ENCODE measurements around the gene LSAMP. TPM values are rescaled to one million over a fixed set of nuclear protein-coding genes. Genes with fewer than 3 reads are reported as not detected.

LSAMP gene
- total and polyA plus RNA-seq, 2 donors, result 0.71 to 1.5 TPM

- Histone ChIP-seq H3K27ac (ENCODE audit: low read depth in 1 of 2, low read length in 1 of 2) (no peak overlapping the region), H3K4me1 (ENCODE audit: control insufficient read depth in 2 of 2, insufficient read depth in 2 of 2, low read length in 2 of 2) (no peaks in the 10 kb centered on the region), H3K9me3 (ENCODE audit: control insufficient read depth in 2 of 2, insufficient read depth in 1 of 2, low read length in 1 of 2) (no peaks in the 10 kb centered on the region), H3K27me3 (ENCODE audit: control insufficient read depth in 2 of 2, insufficient read depth in 1 of 2, low read length in 1 of 2) (no peaks in the 10 kb centered on the region), H3K4me3 (ENCODE audit: low read length in 2 of 2) (no peak overlapping the region), H3K36me3 (ENCODE audit: control insufficient read depth in 2 of 2, insufficient read depth in 2 of 2, low read length in 1 of 2) (no peaks in the 10 kb centered on the region)
- DNase-seq (ENCODE audit: low read depth in 6 of 9, low spot score in 9 of 9), result no peak
- 84% methylated on average over 7 of the region's 7 CpGs for WGBS
These were observed 296.1 kb downstream of the LSAMP start for GRCh38 chr3:116148881-116149851.

DNA sequence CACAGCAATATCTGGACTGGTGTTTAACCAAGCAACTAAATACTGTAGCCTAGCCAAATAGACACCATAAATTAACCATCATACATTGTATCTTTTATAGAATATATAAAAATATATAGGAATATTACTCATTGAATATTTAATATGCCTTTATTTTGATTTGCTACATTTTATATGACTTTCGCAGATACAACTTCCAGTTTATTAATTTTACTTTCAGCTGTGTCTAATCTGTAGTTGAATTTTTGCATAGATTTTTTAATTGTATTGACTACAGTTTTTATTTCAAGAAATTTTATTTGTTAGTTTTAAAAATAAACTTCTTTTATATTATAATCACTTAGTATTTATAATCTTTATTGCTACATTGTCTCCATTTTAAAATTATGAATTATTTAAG lies 299.7 kb downstream of the LSAMP start:
- H3K9me3 ChIP-seq (ENCODE audit: control insufficient read depth in 2 of 2, insufficient read depth in 1 of 2, low read length in 1 of 2), result no peaks in the 10 kb centered on the region
- no peak overlapping the region for H3K27ac ChIP-seq (ENCODE audit: low read depth in 1 of 2, low read length in 1 of 2)
- H3K4me1 ChIP-seq (ENCODE audit: control insufficient read depth in 2 of 2, insufficient read depth in 2 of 2, low read length in 2 of 2), result no peaks in the 10 kb centered on the region
- no peak overlapping the region for H3K4me3 ChIP-seq (ENCODE audit: low read length in 2 of 2)
- H3K27me3 ChIP-seq (ENCODE audit: control insufficient read depth in 2 of 2, insufficient read depth in 1 of 2, low read length in 1 of 2), result no peaks in the 10 kb centered on the region
- WGBS, result 95% methylated on average over 1 of the region's 1 CpG
- no peaks in the 10 kb centered on the region for H3K36me3 ChIP-seq (ENCODE audit: control insufficient read depth in 2 of 2, insufficient read depth in 2 of 2, low read length in 1 of 2)
- DNase-seq (ENCODE audit: low read depth in 6 of 9, low spot score in 9 of 9), result no peak

DNA sequence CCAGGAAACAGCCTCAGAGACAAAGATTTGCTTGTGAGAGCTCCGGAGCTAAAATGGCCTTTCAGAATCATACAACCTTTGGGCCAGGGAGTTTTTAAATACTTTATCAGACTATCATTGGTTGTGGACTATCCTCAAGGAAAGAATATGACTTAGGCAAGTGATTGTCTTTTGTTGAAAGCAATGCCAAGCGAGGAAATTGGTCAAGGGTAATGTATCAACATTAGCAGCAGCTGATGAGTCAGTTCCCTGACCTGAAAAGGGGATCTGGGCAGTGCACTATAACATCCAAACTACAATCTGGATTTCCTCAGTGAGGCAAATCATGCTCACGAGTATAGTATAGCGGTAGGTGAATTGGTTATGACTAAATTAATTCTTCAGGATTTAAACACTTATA lies 303.6 kb downstream of the LSAMP start:
- Histone ChIP-seq H3K4me1 (ENCODE audit: control insufficient read depth in 2 of 2, insufficient read depth in 2 of 2, low read length in 2 of 2) (no peaks in the 10 kb centered on the region), H3K9me3 (ENCODE audit: control insufficient read depth in 2 of 2, insufficient read depth in 1 of 2, low read length in 1 of 2) (no peaks in the 10 kb centered on the region), H3K27ac (ENCODE audit: low read depth in 1 of 2, low read length in 1 of 2) (no peak overlapping the region), H3K4me3 (ENCODE audit: low read length in 2 of 2) (no peak overlapping the region), H3K36me3 (ENCODE audit: control insufficient read depth in 2 of 2, insufficient read depth in 2 of 2, low read length in 1 of 2) (no peaks in the 10 kb centered on the region), H3K27me3 (ENCODE audit: control insufficient read depth in 2 of 2, insufficient read depth in 1 of 2, low read length in 1 of 2) (no peaks in the 10 kb centered on the region)
- DNase-seq (ENCODE audit: low read depth in 6 of 9, low spot score in 9 of 9), result no peak
- 89% methylated on average over 4 of the region's 4 CpGs for WGBS

DNA sequence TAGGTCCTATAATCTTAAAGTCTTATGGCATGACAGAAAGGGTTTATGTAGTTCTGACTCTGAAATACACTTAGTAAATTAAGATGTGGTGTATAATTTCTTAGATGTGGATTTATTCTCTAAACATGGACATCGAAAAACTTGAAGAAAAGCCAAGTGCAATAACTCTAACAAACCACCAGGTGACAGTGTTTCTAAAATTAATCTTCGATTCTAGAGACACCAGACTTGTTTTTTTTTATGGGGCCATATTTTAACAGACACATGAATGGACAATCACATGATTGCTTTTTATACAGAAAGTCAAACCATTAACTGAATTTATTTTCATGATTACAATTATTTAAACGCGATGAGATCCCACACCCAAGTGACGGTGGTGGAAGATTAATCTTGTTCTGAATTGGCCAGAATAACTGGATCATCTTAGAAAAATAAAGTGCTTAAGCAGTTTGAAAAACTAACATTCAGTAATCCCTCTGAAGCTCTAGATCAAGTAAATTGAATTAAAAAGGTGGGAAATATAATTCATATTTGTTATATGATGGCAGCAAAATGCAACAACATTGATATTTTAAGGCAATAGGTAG lies 305.1 kb downstream of the LSAMP start:
- no peak overlapping the region for H3K4me3 ChIP-seq (ENCODE audit: low read length in 2 of 2)
- no peaks in the 10 kb centered on the region for H3K9me3 ChIP-seq (ENCODE audit: control insufficient read depth in 2 of 2, insufficient read depth in 1 of 2, low read length in 1 of 2)
- H3K27ac ChIP-seq (ENCODE audit: low read depth in 1 of 2, low read length in 1 of 2), result no peak overlapping the region
- H3K4me1 ChIP-seq (ENCODE audit: control insufficient read depth in 2 of 2, insufficient read depth in 2 of 2, low read length in 2 of 2), result no peaks in the 10 kb centered on the region
- 35% methylated on average over 5 of the region's 5 CpGs for WGBS
- H3K27me3 ChIP-seq (ENCODE audit: control insufficient read depth in 2 of 2, insufficient read depth in 1 of 2, low read length in 1 of 2), result no peaks in the 10 kb centered on the region
- no peak for DNase-seq (ENCODE audit: low read depth in 6 of 9, low spot score in 9 of 9)
- no peaks in the 10 kb centered on the region for H3K36me3 ChIP-seq (ENCODE audit: control insufficient read depth in 2 of 2, insufficient read depth in 2 of 2, low read length in 1 of 2)

GRCh38 chr3:116139641-116140040 lies 305.6 kb downstream of the LSAMP start:
- no peak for DNase-seq (ENCODE audit: low read depth in 6 of 9, low spot score in 9 of 9)
- Histone ChIP-seq H3K4me1 (ENCODE audit: control insufficient read depth in 2 of 2, insufficient read depth in 2 of 2, low read length in 2 of 2) (no peaks in the 10 kb centered on the region), H3K27me3 (ENCODE audit: control insufficient read depth in 2 of 2, insufficient read depth in 1 of 2, low read length in 1 of 2) (no peaks in the 10 kb centered on the region), H3K9me3 (ENCODE audit: control insufficient read depth in 2 of 2, insufficient read depth in 1 of 2, low read length in 1 of 2) (no peaks in the 10 kb centered on the region), H3K4me3 (ENCODE audit: low read length in 2 of 2) (no peak overlapping the region), H3K36me3 (ENCODE audit: control insufficient read depth in 2 of 2, insufficient read depth in 2 of 2, low read length in 1 of 2) (no peaks in the 10 kb centered on the region), H3K27ac (ENCODE audit: low read depth in 1 of 2, low read length in 1 of 2) (no peak overlapping the region)
- WGBS, result 93% methylated on average over 2 of the region's 2 CpGs

DNA sequence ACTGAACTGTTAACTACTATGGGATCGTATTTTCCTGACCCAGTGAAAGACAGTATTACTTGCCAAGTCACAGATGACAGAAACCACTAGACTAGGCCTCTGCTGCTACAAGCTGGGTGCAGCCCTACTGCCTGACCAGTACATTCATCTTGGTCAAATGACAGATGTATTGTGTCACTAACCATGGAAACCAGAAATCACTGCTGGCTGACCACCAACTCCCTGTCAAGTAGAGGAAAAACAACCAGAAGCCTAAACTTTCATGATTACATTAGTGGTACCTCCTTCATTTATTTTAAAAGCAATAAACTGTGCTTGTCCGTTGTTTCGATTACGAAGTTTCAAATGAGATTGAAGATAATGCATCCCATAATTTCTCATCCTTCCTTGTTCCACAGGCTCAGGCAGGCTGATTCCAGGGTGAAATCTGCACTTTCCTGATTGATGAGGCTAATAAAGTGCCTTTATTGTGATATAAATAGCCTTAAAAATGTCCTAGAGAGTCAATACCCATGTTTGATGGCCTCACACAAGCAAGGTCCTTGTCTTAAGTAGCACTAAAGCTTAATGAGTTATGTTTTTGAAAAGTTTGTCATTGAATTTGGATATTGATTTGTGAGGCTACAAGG lies 309.7 kb downstream of the LSAMP start:
- H3K27ac ChIP-seq (ENCODE audit: low read depth in 1 of 2, low read length in 1 of 2), result no peak overlapping the region
- H3K9me3 ChIP-seq (ENCODE audit: control insufficient read depth in 2 of 2, insufficient read depth in 1 of 2, low read length in 1 of 2), result no peaks in the 10 kb centered on the region
- 92% methylated on average over 4 of the region's 4 CpGs for WGBS
- no peak for DNase-seq (ENCODE audit: low read depth in 6 of 9, low spot score in 9 of 9)
- H3K4me3 ChIP-seq (ENCODE audit: low read length in 2 of 2), result no peak overlapping the region
- H3K4me1 ChIP-seq (ENCODE audit: control insufficient read depth in 2 of 2, insufficient read depth in 2 of 2, low read length in 2 of 2), result no peaks in the 10 kb centered on the region
- no peaks in the 10 kb centered on the region for H3K27me3 ChIP-seq (ENCODE audit: control insufficient read depth in 2 of 2, insufficient read depth in 1 of 2, low read length in 1 of 2)
- no peaks in the 10 kb centered on the region for H3K36me3 ChIP-seq (ENCODE audit: control insufficient read depth in 2 of 2, insufficient read depth in 2 of 2, low read length in 1 of 2)

DNA sequence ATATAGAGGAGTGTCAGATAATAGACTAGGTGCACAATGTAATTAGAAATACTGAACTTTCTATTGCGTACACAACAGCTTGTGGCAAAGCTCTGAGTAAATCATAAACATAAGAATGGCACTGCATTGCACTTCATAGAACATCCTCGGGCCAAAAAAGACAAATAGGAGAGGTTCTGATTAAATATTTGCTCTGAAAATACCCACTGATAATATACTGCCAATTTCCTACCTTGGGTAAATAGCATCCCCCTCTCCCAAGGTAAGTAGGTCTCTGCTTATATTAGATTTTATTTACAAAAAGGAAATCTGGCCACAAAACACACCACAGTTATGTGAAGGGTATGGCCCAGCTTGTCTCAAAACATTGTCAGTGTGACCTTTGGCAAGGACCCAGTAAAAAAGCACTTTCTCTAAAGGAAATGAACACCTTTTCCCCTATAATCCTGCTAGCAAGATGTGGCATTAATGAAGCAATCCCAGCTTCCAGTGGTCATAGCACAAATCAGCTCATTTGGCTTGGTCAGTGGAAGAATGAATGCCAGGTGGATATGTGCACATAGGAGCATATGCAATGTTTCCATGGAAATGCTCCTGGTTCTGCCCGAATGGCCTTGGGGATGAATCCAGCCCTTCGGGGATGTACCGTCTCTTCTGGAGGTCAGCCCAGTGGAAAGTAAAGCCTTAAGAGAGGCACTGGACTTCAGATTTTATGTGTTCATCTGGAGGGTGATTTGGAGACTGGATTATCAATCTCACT lies 315.9 kb downstream of the LSAMP start:
- no peak for DNase-seq (ENCODE audit: low read depth in 6 of 9, low spot score in 9 of 9)

DNA sequence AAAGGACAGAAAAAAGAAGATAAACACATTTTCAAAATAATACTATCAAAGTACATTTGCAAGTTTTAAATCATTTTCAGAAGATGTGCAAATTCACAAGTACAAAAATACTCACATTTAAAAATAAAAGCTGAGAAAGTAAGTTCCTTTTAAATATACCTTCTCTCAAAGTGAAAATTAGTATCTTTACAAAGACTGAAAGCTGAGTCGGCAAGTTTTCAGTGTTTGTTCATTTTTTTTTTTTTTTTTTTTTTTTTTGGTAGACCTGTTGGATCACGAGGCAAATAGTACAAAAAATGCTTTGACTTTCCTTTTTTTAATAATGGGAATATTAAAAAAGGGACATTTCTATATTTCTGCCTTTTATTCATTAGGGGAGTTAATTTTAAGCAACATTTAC lies 317.8 kb downstream of the LSAMP start:
- DNase-seq (ENCODE audit: low read depth in 6 of 9, low spot score in 9 of 9), result no peak
- WGBS, result 79% methylated on average over 2 of the region's 2 CpGs
- no peak overlapping the region for H3K4me3 ChIP-seq (ENCODE audit: low read length in 2 of 2)
- no peaks in the 10 kb centered on the region for H3K36me3 ChIP-seq (ENCODE audit: control insufficient read depth in 2 of 2, insufficient read depth in 2 of 2, low read length in 1 of 2)
- H3K27ac ChIP-seq (ENCODE audit: low read depth in 1 of 2, low read length in 1 of 2), result no peak overlapping the region
- H3K9me3 ChIP-seq (ENCODE audit: control insufficient read depth in 2 of 2, insufficient read depth in 1 of 2, low read length in 1 of 2), result no peaks in the 10 kb centered on the region
- no peaks in the 10 kb centered on the region for H3K27me3 ChIP-seq (ENCODE audit: control insufficient read depth in 2 of 2, insufficient read depth in 1 of 2, low read length in 1 of 2)
- no peaks in the 10 kb centered on the region for H3K4me1 ChIP-seq (ENCODE audit: control insufficient read depth in 2 of 2, insufficient read depth in 2 of 2, low read length in 2 of 2)

More for the DNA sequence above, 315.9 kb downstream of the LSAMP start:
- Histone ChIP-seq H3K9me3 (ENCODE audit: control insufficient read depth in 2 of 2, insufficient read depth in 1 of 2, low read length in 1 of 2) (no peaks in the 10 kb centered on the region), H3K4me1 (ENCODE audit: control insufficient read depth in 2 of 2, insufficient read depth in 2 of 2, low read length in 2 of 2) (no peaks in the 10 kb centered on the region), H3K27ac (ENCODE audit: low read depth in 1 of 2, low read length in 1 of 2) (no peak overlapping the region), H3K4me3 (ENCODE audit: low read length in 2 of 2) (no peak overlapping the region), H3K27me3 (ENCODE audit: control insufficient read depth in 2 of 2, insufficient read depth in 1 of 2, low read length in 1 of 2) (no peaks in the 10 kb centered on the region), H3K36me3 (ENCODE audit: control insufficient read depth in 2 of 2, insufficient read depth in 2 of 2, low read length in 1 of 2) (no peaks in the 10 kb centered on the region)
- WGBS, result 93% methylated on average over 5 of the region's 5 CpGs
